Ovary (tissue), 3 donors: ENCODE results near the gene ARHGAP10.

Source experiments
- EP300 ChIP-seq: sonication (generic); formaldehyde crosslinking; IDR thresholded peaks from one replicate; pipeline ENCODE4 v1.6.1; 2017; ENCODE audit warnings: antibody characterized with exemption
- POLR2A ChIP-seq: fragments of 450-650 bp; IDR thresholded peaks from one replicate; pipeline ENCODE4 v1.6.1; 2017; ENCODE audit warnings: antibody characterized with exemption, mild to moderate bottlenecking, moderate library complexity
- TF ChIP-seq, protein P1 (sequence below), 3 donors: fragments of 450-650 bp in 2 of 3; fragments of 200-600 bp in 1 of 3; IDR thresholded peaks; one replicate each; pipeline versions ENCODE4 v1.5.1 to v1.8.0; 2016 to 2022; ENCODE audit warnings: antibody characterized with exemption in 3 of 3, mild to moderate bottlenecking in 1 of 3
- donor health status: DM: no; HTN: no; CAD: no.

GRCh38 chr4:147791865-147792264, 60.0 kb downstream of the ARHGAP10 start:
- TF ChIP-seq, protein P1, sequence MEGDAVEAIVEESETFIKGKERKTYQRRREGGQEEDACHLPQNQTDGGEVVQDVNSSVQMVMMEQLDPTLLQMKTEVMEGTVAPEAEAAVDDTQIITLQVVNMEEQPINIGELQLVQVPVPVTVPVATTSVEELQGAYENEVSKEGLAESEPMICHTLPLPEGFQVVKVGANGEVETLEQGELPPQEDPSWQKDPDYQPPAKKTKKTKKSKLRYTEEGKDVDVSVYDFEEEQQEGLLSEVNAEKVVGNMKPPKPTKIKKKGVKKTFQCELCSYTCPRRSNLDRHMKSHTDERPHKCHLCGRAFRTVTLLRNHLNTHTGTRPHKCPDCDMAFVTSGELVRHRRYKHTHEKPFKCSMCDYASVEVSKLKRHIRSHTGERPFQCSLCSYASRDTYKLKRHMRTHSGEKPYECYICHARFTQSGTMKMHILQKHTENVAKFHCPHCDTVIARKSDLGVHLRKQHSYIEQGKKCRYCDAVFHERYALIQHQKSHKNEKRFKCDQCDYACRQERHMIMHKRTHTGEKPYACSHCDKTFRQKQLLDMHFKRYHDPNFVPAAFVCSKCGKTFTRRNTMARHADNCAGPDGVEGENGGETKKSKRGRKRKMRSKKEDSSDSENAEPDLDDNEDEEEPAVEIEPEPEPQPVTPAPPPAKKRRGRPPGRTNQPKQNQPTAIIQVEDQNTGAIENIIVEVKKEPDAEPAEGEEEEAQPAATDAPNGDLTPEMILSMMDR (IDR thresholded peaks at IDR 0.05), result no peak
- TF ChIP-seq POLR2A, result no peak
- TF ChIP-seq EP300, result no peak
